ENCODE data around the gene PIKFYVE. TPM values are rescaled to one million over a fixed set of nuclear protein-coding genes. Genes with fewer than 3 reads are reported as not detected.

PIKFYVE gene
- total and polyA plus RNA-seq, 4 donors: 5.7 to 46.9 (median 17.3) TPM

GRCh38 chr2:208240619-208241209, 25.3 kb upstream of the PIKFYVE start:
- peaks cover 19 to 45% (median 33%) of the 10 kb centered on the region in 4 donors for H3K36me3 ChIP-seq (ENCODE audit: control insufficient read depth in 4 of 4, insufficient read depth in 4 of 4, low read length in 4 of 4)
- H3K9ac ChIP-seq (ENCODE audit: insufficient read depth in 1 of 2, low read length in 2 of 2): no peak overlapping the region
- no peaks in the 10 kb centered on the region for H3K27me3 ChIP-seq (ENCODE audit: control insufficient read depth in 3 of 3, insufficient read depth in 3 of 3, low read length in 2 of 3)
- H3K4me3 ChIP-seq: no peak overlapping the region
- ATAC-seq (ENCODE audit: insufficient read depth, low FRiP score) (no peak), DNase-seq (no peak)
- 92 to 97% methylated on average over 3 of the region's 3 CpGs for WGBS, 2 donors
- H3K9me3 ChIP-seq (ENCODE audit: control insufficient read depth in 4 of 4, insufficient read depth in 3 of 4, low read length in 3 of 4): no peaks in the 10 kb centered on the region
- TF ChIP-seq, protein P1, sequence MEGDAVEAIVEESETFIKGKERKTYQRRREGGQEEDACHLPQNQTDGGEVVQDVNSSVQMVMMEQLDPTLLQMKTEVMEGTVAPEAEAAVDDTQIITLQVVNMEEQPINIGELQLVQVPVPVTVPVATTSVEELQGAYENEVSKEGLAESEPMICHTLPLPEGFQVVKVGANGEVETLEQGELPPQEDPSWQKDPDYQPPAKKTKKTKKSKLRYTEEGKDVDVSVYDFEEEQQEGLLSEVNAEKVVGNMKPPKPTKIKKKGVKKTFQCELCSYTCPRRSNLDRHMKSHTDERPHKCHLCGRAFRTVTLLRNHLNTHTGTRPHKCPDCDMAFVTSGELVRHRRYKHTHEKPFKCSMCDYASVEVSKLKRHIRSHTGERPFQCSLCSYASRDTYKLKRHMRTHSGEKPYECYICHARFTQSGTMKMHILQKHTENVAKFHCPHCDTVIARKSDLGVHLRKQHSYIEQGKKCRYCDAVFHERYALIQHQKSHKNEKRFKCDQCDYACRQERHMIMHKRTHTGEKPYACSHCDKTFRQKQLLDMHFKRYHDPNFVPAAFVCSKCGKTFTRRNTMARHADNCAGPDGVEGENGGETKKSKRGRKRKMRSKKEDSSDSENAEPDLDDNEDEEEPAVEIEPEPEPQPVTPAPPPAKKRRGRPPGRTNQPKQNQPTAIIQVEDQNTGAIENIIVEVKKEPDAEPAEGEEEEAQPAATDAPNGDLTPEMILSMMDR (IDR thresholded peaks at IDR 0.05; ENCODE audit: control extremely low read depth, extremely low read depth): no peak
- no peaks in the 10 kb centered on the region for H3K4me1 ChIP-seq (ENCODE audit: control insufficient read depth in 5 of 5, insufficient read depth in 5 of 5, low read length in 5 of 5)
- no peak overlapping the region for H3K27ac ChIP-seq (ENCODE audit: low read depth in 1 of 2, low read length in 1 of 2)

DNA sequence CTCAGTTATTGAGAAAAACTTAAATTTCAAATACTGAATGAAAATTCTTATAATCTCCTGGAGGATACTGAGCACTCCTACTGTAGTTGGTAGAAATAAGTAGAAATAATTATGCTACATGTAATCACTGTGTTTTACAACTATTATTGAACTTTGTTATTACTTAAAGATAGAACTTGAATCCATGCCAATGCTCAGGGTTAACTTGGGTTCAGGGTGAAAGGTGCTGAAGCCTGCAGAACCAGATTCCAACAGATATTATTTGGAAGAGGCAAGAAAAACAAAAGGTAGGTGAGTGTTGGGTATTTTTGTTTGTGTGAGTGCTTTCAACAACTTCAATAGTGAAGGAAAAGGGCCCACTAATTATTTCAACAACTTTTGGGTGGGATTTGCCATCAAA, 21.6 kb upstream of the PIKFYVE start:
- H3K36me3 ChIP-seq (ENCODE audit: control insufficient read depth in 4 of 4, insufficient read depth in 4 of 4, low read length in 4 of 4): peaks cover 15 to 48% (median 32%) of the 10 kb centered on the region in 4 donors
- ATAC-seq (ENCODE audit: insufficient read depth, low FRiP score): no peak

GRCh38 chr2:208245746-208246145, 20.3 kb upstream of the PIKFYVE start:
- no peak overlapping the region for H3K9ac ChIP-seq (ENCODE audit: insufficient read depth in 1 of 2, low read length in 2 of 2)
- H3K9me3 ChIP-seq (ENCODE audit: control insufficient read depth in 4 of 4, insufficient read depth in 3 of 4, low read length in 3 of 4): no peaks in the 10 kb centered on the region
- ATAC-seq (ENCODE audit: insufficient read depth, low FRiP score) (no peak), DNase-seq (no peak)
- H3K36me3 ChIP-seq (ENCODE audit: control insufficient read depth in 4 of 4, insufficient read depth in 4 of 4, low read length in 4 of 4): peaks cover 9 to 41% (median 30%) of the 10 kb centered on the region in 4 donors
- peaks cover 0 to 5% (median 0%) of the 10 kb centered on the region in 5 donors for H3K4me1 ChIP-seq (ENCODE audit: control insufficient read depth in 5 of 5, insufficient read depth in 5 of 5, low read length in 5 of 5)
- no peak overlapping the region for H3K4me3 ChIP-seq
- H3K27ac ChIP-seq (ENCODE audit: low read depth in 1 of 2, low read length in 1 of 2): no peak overlapping the region
- TF ChIP-seq, protein P1 (IDR thresholded peaks at IDR 0.05; ENCODE audit: control extremely low read depth, extremely low read depth): no peak
- H3K27me3 ChIP-seq (ENCODE audit: control insufficient read depth in 3 of 3, insufficient read depth in 3 of 3, low read length in 2 of 3): no peaks in the 10 kb centered on the region
- 86 to 91% methylated on average over 3 of the region's 3 CpGs for WGBS, 2 donors

More for the DNA sequence above, 21.6 kb upstream of the PIKFYVE start:
- Histone ChIP-seq H3K27ac (ENCODE audit: low read depth in 1 of 2, low read length in 1 of 2) (no peak overlapping the region), H3K4me1 (ENCODE audit: control insufficient read depth in 5 of 5, insufficient read depth in 5 of 5, low read length in 5 of 5) (no peaks in the 10 kb centered on the region), H3K4me3 (no peak overlapping the region), H3K9ac (ENCODE audit: insufficient read depth in 1 of 2, low read length in 2 of 2) (no peak overlapping the region), H3K27me3 (ENCODE audit: control insufficient read depth in 3 of 3, insufficient read depth in 3 of 3, low read length in 2 of 3) (no peaks in the 10 kb centered on the region), H3K9me3 (ENCODE audit: control insufficient read depth in 4 of 4, insufficient read depth in 3 of 4, low read length in 3 of 4) (no peaks in the 10 kb centered on the region)
- TF ChIP-seq, protein P1 (IDR thresholded peaks at IDR 0.05; ENCODE audit: control extremely low read depth, extremely low read depth): no peak
- DNase-seq: no peak

GRCh38 chr2:208248601-208249000, 17.5 kb upstream of the PIKFYVE start:
- DNase-seq: no peak
- Histone ChIP-seq H3K27ac (ENCODE audit: low read depth in 1 of 2, low read length in 1 of 2) (no peak overlapping the region), H3K4me3 (no peak overlapping the region), H3K9me3 (ENCODE audit: control insufficient read depth in 4 of 4, insufficient read depth in 3 of 4, low read length in 3 of 4) (no peaks in the 10 kb centered on the region), H3K9ac (ENCODE audit: insufficient read depth in 1 of 2, low read length in 2 of 2) (no peak overlapping the region), H3K36me3 (ENCODE audit: control insufficient read depth in 4 of 4, insufficient read depth in 4 of 4, low read length in 4 of 4) (peaks cover 5 to 44% (median 21%) of the 10 kb centered on the region in 4 donors), H3K27me3 (ENCODE audit: control insufficient read depth in 3 of 3, insufficient read depth in 3 of 3, low read length in 2 of 3) (no peaks in the 10 kb centered on the region), H3K4me1 (ENCODE audit: control insufficient read depth in 5 of 5, insufficient read depth in 5 of 5, low read length in 5 of 5) (peaks cover 0 to 15% (median 6%) of the 10 kb centered on the region in 5 donors)
- WGBS, 2 donors: 95 to 96% methylated on average over 3 of the region's 3 CpGs
- TF ChIP-seq, protein P1 (IDR thresholded peaks at IDR 0.05; ENCODE audit: control extremely low read depth, extremely low read depth): no peak
- ATAC-seq (ENCODE audit: insufficient read depth, low FRiP score): no peak
